ENCODE results near the gene ZNF784. TPM values are rescaled to one million over a fixed set of nuclear protein-coding genes. Genes with fewer than 3 reads are reported as not detected.

Gene ZNF784
- total and polyA plus RNA-seq, 9 of the 15 experiments (the other 6 are each of a cell fraction or from before 2014, with no cell fraction given), result 0.14 to 6.1 (median 2.1) TPM

DNA sequence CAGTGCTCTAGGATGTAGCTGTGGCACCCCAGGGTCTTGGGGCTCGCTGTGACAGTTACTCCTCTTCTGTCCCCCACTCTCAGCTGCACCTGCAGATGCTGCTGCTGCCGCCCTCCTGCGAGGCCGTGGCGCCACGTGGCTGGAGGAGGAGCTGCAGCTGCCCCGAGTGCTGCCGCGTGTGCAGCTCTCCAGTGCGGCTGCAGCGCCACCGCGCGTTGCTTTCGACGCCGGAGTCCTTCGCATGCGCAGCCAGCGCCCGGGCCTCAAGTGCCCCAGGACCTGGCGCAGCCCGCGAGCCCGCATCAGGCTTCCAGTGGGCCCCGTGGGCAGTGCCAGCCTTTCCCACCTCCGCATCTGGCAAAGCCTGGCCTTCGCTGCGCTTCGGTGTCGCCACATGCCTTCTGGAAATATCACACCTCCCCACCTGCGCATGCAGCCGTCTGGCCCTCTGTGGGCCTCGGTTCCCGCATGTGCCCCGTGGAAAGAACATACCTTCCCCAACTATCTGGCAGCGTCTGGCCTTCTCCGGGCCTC lies 15.7 kb upstream of the ZNF784 start (continued):
- TF ChIP-seq, protein P1, sequence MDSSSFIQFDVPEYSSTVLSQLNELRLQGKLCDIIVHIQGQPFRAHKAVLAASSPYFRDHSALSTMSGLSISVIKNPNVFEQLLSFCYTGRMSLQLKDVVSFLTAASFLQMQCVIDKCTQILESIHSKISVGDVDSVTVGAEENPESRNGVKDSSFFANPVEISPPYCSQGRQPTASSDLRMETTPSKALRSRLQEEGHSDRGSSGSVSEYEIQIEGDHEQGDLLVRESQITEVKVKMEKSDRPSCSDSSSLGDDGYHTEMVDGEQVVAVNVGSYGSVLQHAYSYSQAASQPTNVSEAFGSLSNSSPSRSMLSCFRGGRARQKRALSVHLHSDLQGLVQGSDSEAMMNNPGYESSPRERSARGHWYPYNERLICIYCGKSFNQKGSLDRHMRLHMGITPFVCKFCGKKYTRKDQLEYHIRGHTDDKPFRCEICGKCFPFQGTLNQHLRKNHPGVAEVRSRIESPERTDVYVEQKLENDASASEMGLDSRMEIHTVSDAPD (CRISPR knock-in tag; IDR thresholded peaks at IDR 0.05), result 0 out of 2 replicates have a peak, but pooled peaks have one; percentile 7
- TF ChIP-seq MNT (conservative IDR thresholded peaks at IDR 0.05), result peak; percentile 89 to 91
- no peak for TF ChIP-seq RBM15 (IDR thresholded peaks at IDR 0.05; ENCODE audit: insufficient read depth, low read length)
- no peak; the same call in 1 of the 2 replicates for TF ChIP-seq OTX1 (CRISPR knock-in tag; IDR thresholded peaks at IDR 0.05)
- TF ChIP-seq RCOR1 (IDR thresholded peaks at IDR 0.05; ENCODE audit: borderline replicate concordance in 1 of 2, low read depth in 2 of 2, low read length in 2 of 2), result no peak
- TF ChIP-seq MEF2A (IDR thresholded peaks at IDR 0.05; ENCODE audit: control insufficient read depth, low read depth, low read length), result no peak
- peak; percentile 93 for TF ChIP-seq E2F4 (CRISPR knock-in tag; IDR thresholded peaks at IDR 0.05; ENCODE audit: low read depth)
- TF ChIP-seq ZNF830 (CRISPR knock-in tag; IDR thresholded peaks at IDR 0.05), result no peak
- TF ChIP-seq GATAD2B (IDR thresholded peaks at IDR 0.05; ENCODE audit: borderline replicate concordance), result 0 out of 2 replicates have a peak, but pooled peaks have one; percentile 41
- no peak for TF ChIP-seq SREBF1 (IDR thresholded peaks at IDR 0.05; ENCODE audit: borderline replicate concordance, low read depth, low read length)
- no peak for TF ChIP-seq E4F1 (CRISPR knock-in tag; IDR thresholded peaks at IDR 0.05; ENCODE audit: borderline replicate concordance)
- TF ChIP-seq ELK3 (CRISPR knock-in tag; IDR thresholded peaks at IDR 0.05), result no peak
- no peak for TF ChIP-seq ZNF551 (CRISPR knock-in tag; IDR thresholded peaks at IDR 0.05)
- TF ChIP-seq ARID2 (IDR thresholded peaks at IDR 0.05), result no peak
- TF ChIP-seq ZNF507 (tag; conservative IDR thresholded peaks at IDR 0.05), result no peak
- TF ChIP-seq, protein P2, sequence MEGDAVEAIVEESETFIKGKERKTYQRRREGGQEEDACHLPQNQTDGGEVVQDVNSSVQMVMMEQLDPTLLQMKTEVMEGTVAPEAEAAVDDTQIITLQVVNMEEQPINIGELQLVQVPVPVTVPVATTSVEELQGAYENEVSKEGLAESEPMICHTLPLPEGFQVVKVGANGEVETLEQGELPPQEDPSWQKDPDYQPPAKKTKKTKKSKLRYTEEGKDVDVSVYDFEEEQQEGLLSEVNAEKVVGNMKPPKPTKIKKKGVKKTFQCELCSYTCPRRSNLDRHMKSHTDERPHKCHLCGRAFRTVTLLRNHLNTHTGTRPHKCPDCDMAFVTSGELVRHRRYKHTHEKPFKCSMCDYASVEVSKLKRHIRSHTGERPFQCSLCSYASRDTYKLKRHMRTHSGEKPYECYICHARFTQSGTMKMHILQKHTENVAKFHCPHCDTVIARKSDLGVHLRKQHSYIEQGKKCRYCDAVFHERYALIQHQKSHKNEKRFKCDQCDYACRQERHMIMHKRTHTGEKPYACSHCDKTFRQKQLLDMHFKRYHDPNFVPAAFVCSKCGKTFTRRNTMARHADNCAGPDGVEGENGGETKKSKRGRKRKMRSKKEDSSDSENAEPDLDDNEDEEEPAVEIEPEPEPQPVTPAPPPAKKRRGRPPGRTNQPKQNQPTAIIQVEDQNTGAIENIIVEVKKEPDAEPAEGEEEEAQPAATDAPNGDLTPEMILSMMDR (IDR thresholded peaks at IDR 0.05 in 2 of 3, conservative IDR thresholded peaks at IDR 0.05 in 1 of 3; ENCODE audit: insufficient read depth in 2 of 3, low read depth in 1 of 3, low read length in 3 of 3), result peak; percentile 59 to 90 (median 63)
- no peak for TF ChIP-seq KDM1A (IDR thresholded peaks at IDR 0.05)

Data from K562 (cell line).